Endothelial cell of umbilical vein (primary cell): ENCODE data around the gene PSMB5. TPM values are rescaled to one million over a fixed set of nuclear protein-coding genes. Genes with fewer than 3 reads are reported as not detected.

ENCODE experiments used
- BruUV-seq: library from RNA; stranded (reverse); fragments of 400-500 nt; replicated peaks from 2 replicates; lab custom pipeline; 2021; lab: Mats Ljungman, UMichigan
- CTCF ChIA-PET: fragments of 300-600, 350-600 bp; sonication (Branson Sonifier 250); formaldehyde crosslinking; loops from one replicate; lab custom pipeline; 2021; ENCODE audit warnings: antibody characterized with exemption, inconsistent platforms; lab: Charles Lee
- POLR2A ChIA-PET: fragments of 300-600, 350-600 bp; sonication (Branson Sonifier 250); formaldehyde crosslinking; loops from one replicate; lab custom pipeline; 2021; ENCODE audit warnings: antibody characterized with exemption, inconsistent platforms; lab: Charles Lee
- DNase-seq: peaks from one replicate; pipeline ENCODE4 v3.0.0-alpha.2; 2011; ENCODE audit warnings: low read depth, low spot score
- FAIRE-seq: peaks from 2 replicates; lab custom pipeline; 2011; peaks lifted over from hg19 to GRCh38; lab: Jason Lieb, UNC
- H2AFZ ChIP-seq: 2 replicates; pipeline ENCODE4 v1.6.0; 2012; ENCODE audit warnings: low read depth, low read length, control low read depth, inconsistent platforms
- H3K27ac ChIP-seq: 2 replicates; pipeline ENCODE4 v1.5.1; 2011; ENCODE audit warnings: low read depth, mild to moderate bottlenecking, control low read depth, low read length, moderate library complexity; ENCODE audit not compliant: insufficient read depth
- H3K27me3 ChIP-seq, 2 experiments: 2 replicates each; pipeline versions ENCODE4 v1.6.0 to v1.6.1; 2011; ENCODE audit warnings: low read length in 2 of 2, mixed read lengths in 1 of 2; ENCODE audit not compliant: control insufficient read depth in 2 of 2, insufficient read depth in 2 of 2
- H3K36me3 ChIP-seq, 2 experiments: 2 replicates in 1 of 2; 3 replicates in 1 of 2; pipeline ENCODE4 v1.5.1; 2011; ENCODE audit warnings: low read length in 2 of 2, mild to moderate bottlenecking in 1 of 2, moderate library complexity in 1 of 2; ENCODE audit not compliant: control insufficient read depth in 2 of 2, insufficient read depth in 2 of 2; ENCODE audit errors: extremely low read depth in 1 of 2
- H3K4me1 ChIP-seq: 3 replicates; pipeline ENCODE4 v1.5.1; 2011; ENCODE audit warnings: mild to moderate bottlenecking, low read length; ENCODE audit not compliant: control insufficient read depth, insufficient read depth; ENCODE audit errors: extremely low read depth
- H3K4me2 ChIP-seq: 2 replicates; pipeline ENCODE4 v1.6.1; 2011; ENCODE audit warnings: low read length, control low read depth, mixed read lengths; ENCODE audit not compliant: insufficient read depth
- H3K4me3 ChIP-seq, 3 experiments: fragments of 200-600 bp in 1 of 3; sonication (generic), shearing (Covaris generic) in 1 of 3; replicated peaks in 1 of 3; 2 replicates each; pipeline ENCODE4 v1.5.1; 2011 to 2016; ENCODE audit warnings: control low read depth in 3 of 3, low read length in 3 of 3, mild to moderate bottlenecking in 2 of 3, inconsistent platforms in 1 of 3, low read depth in 1 of 3, moderate library complexity in 1 of 3; ENCODE audit not compliant: insufficient read depth in 1 of 3
- H3K79me2 ChIP-seq: 2 replicates; pipeline ENCODE4 v1.6.0; 2012; ENCODE audit warnings: low read length, inconsistent platforms; ENCODE audit not compliant: control insufficient read depth, insufficient read depth
- H3K9ac ChIP-seq: replicated peaks from 2 replicates; pipeline ENCODE3; 2011; ENCODE audit warnings: low read length, control low read depth; ENCODE audit not compliant: insufficient read depth; ENCODE audit errors: extremely low read depth
- H3K9me1 ChIP-seq: replicated peaks from 3 replicates; pipeline ENCODE4 v1.6.0; 2011; ENCODE audit warnings: mild to moderate bottlenecking, low read length; ENCODE audit not compliant: control insufficient read depth, insufficient read depth; ENCODE audit errors: extremely low read depth
- H3K9me3 ChIP-seq: replicated peaks from 2 replicates; pipeline ENCODE4 v1.5.1; 2012; ENCODE audit warnings: low read length, inconsistent platforms; ENCODE audit not compliant: control insufficient read depth, insufficient read depth
- H4K20me1 ChIP-seq: replicated peaks from 2 replicates; pipeline ENCODE3; 2011; ENCODE audit warnings: mild to moderate bottlenecking, low read length; ENCODE audit not compliant: control insufficient read depth, insufficient read depth; ENCODE audit errors: extremely low read depth
- EZH2 ChIP-seq: IDR thresholded peaks from 2 replicates; pipeline ENCODE4 v1.6.1; 2012; ENCODE audit warnings: borderline replicate concordance, low read depth, mild to moderate bottlenecking, moderate library complexity, low read length, inconsistent platforms; ENCODE audit not compliant: severe bottlenecking
- FOS ChIP-seq: IDR thresholded peaks from 2 replicates; pipeline ENCODE4 v1.6.1; 2011; ENCODE audit warnings: mild to moderate bottlenecking, low read length, moderate library complexity, borderline replicate concordance; ENCODE audit not compliant: insufficient read depth
- GATA2 ChIP-seq: IDR thresholded peaks from 2 replicates; pipeline ENCODE4 v1.7.0; 2011; ENCODE audit warnings: low read depth, mild to moderate bottlenecking, moderate library complexity, mixed read lengths, low read length; ENCODE audit not compliant: insufficient read length, insufficient read depth
- JUN ChIP-seq: IDR thresholded peaks from 2 replicates; pipeline ENCODE4 v1.6.1; 2011; ENCODE audit warnings: borderline replicate concordance, low read depth; ENCODE audit not compliant: insufficient read length, insufficient read depth
- MYC ChIP-seq: IDR thresholded peaks from one replicate; pipeline ENCODE4 v1.6.1; 2011; ENCODE audit warnings: mild to moderate bottlenecking, low read depth, low read length
- POLR2A ChIP-seq: IDR thresholded peaks from 2 replicates; pipeline ENCODE4 v1.6.1; 2012; ENCODE audit warnings: low read depth, mild to moderate bottlenecking, control low read depth, low read length
- POLR2AphosphoS5 ChIP-seq: IDR thresholded peaks from 2 replicates; pipeline ENCODE4 v1.6.1; 2012; ENCODE audit warnings: low read depth, mild to moderate bottlenecking, control low read depth, low read length, moderate library complexity; ENCODE audit not compliant: insufficient read depth
- dilution Hi-C: fragments of 300-500 bp; cut with MboI; formaldehyde crosslinking; loops from one replicate; pipeline ENCODE4 v1.15.0; 2019; ENCODE audit warnings: low sequenced_read_pairs; ENCODE audit not compliant: extremely low pct_ligation_motif_present
- intact Hi-C: fragments of 100-400 bp; cut with micrococcal nuclease; formaldehyde crosslinking; loops from one replicate; pipeline ENCODE4 v1.10.0; 2022
- polyA plus RNA-seq, 4 experiments: library from polyadenylated mRNA; depleted of rRNA in 3 of 4; stranded (reverse) in 3 of 4; unstranded in 1 of 4; fragments of >200 nt; gene quantifications; 2 replicates each; pipeline versions ENCODE4 v1.2.1 to v1.2.3, GENCODE V29; 2011 to 2012; ENCODE audit warnings: missing spikeins in 1 of 4
- total RNA-seq: library from RNA; stranded (reverse); gene quantifications from 2 replicates; pipeline ENCODE4 v1.2.3, GENCODE V29; 2021
- TF ChIP-seq, protein P1 (sequence below): IDR thresholded peaks from 2 replicates; pipeline ENCODE4 v1.6.1; 2011; ENCODE audit not compliant: insufficient read depth, insufficient read length
- TF ChIP-seq, protein P2 (sequence below), 2 donors: IDR thresholded peaks; 1 replicate in 1 of 2; 2 replicates in 1 of 2; pipeline ENCODE4 v1.5.1; 2011; ENCODE audit warnings: low read length in 2 of 2, mild to moderate bottlenecking in 2 of 2, moderate library complexity in 2 of 2, control low read depth in 1 of 2, inconsistent platforms in 1 of 2, low read depth in 1 of 2; ENCODE audit not compliant: insufficient read depth in 1 of 2; ENCODE audit errors: extremely low read depth in 1 of 2

The PSMB5 gene
- total and polyA plus RNA-seq, 2 donors (not counting 3 experiments of a cell fraction or from before 2014, with no cell fraction given), result 236 to 464 TPM

DNA sequence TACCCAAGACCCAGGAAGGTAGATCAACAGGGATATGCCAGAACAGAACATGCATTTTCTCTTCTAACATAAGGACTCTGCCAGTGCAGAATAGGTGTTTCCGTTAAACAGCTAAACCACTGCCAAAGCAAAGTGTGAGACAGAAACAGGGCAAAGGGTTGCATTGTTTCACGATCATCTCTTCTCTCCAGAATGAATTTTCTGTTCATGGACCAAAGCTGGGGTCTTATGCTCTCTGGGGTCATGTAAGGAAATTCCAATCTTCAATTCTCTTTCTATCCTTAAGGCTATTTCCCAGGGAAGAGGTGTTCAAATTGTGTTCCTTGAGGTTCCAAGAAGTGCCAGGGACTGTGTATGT, 10.9 kb downstream of the PSMB5 start:
- Histone ChIP-seq H3K79me2 (peaks cover 4% of the 10 kb centered on the region), H3K27ac (no peak overlapping the region), H3K4me3 (no peak overlapping the region), H3K36me3 (peaks cover 6% of the 10 kb centered on the region in 2 experiments), H3K9ac (no peak overlapping the region), H3K4me1 (peaks cover under 1% of the 10 kb centered on the region), H3K9me1 (no peaks in the 10 kb centered on the region), H2AFZ (no peak overlapping the region), H3K4me2 (no peak overlapping the region), H4K20me1 (no peaks in the 10 kb centered on the region), H3K9me3 (no peaks in the 10 kb centered on the region), H3K27me3 (no peaks in the 10 kb centered on the region)
- DNase-seq, result no peak
- intact Hi-C loops (no loop called here), dilution Hi-C loops (no loop called here)
- TF ChIP-seq JUN (no peak), MYC (no peak)
- TF ChIP-seq, protein P1, sequence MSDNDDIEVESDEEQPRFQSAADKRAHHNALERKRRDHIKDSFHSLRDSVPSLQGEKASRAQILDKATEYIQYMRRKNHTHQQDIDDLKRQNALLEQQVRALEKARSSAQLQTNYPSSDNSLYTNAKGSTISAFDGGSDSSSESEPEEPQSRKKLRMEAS, result no peak
- POLR2A ChIA-PET, result interaction anchor here (1.1 kb wide), 1 partner anchor 17 kb away, joined by 3 read pairs; no protein-coding TSS in a partner anchor
- FAIRE-seq, result no peak
- no TSS peak for BruUV-seq
- CTCF ChIA-PET, result interaction anchor here (0.6 to 5.0 kb wide), 7 partner anchors 9 to 45 kb away, joined by 3 to 32 read pairs (median 5); partner anchors contain the start of gene CDH24

DNA sequence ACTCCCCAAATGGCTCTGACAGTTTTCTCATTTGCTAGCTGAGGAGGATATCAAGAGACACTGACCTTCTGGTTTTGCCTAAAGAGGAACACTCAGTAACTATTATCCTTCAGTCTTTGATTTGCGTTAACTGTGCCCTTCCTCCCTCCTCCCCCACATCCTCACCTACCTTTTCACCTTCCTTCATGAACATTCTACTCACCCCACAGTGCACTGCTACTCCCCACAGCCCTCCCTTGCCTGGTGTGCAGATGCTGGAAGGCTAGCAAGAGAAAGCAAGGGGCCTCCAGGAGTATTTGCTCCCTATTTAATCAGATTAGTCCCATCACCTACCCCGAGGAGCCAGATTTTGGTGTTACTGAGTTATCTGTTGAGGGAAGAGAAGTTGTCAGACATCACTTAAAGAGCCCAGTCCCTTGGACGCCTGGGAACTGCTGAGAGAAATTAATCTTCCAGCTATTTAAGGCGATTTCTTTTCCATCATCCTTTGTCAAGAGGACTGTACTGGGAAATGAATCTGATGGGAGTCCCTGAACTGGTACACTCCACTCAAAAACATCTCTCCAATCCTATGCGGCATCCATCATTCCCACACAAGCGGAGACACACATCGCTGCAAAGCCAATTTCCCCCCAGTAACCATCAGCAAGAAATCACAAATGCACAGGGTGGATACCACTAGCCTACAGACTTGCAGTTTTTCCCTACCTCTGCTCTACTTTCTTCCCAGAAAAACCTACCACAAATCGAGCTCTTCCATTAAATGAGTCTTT, 11.5 kb downstream of the PSMB5 start:
- peaks cover 2% of the 10 kb centered on the region for H3K79me2 ChIP-seq
- intact Hi-C loops, result no loop called here
- H3K9me3 ChIP-seq, result no peaks in the 10 kb centered on the region
- H3K4me2 ChIP-seq, result no peak overlapping the region
- no peaks in the 10 kb centered on the region for H3K4me1 ChIP-seq
- ChIA-PET CTCF (interaction anchor here (0.6 to 5.0 kb wide), 7 partner anchors 8 to 37 kb away, joined by 3 to 32 read pairs (median 5); partner anchors contain the start of gene CDH24), POLR2A (interaction anchor here (1.1 kb wide), 1 partner anchor 17 kb away, joined by 3 read pairs; no protein-coding TSS in a partner anchor)
- TF ChIP-seq, protein P1, result no peak
- TF ChIP-seq FOS, result no peak
- no peak for TF ChIP-seq POLR2A
- no peak for TF ChIP-seq POLR2AphosphoS5
- no peak for TF ChIP-seq MYC
- TF ChIP-seq GATA2, result no peak
- no peak for TF ChIP-seq EZH2
- no peak for TF ChIP-seq JUN
- TF ChIP-seq, protein P2, sequence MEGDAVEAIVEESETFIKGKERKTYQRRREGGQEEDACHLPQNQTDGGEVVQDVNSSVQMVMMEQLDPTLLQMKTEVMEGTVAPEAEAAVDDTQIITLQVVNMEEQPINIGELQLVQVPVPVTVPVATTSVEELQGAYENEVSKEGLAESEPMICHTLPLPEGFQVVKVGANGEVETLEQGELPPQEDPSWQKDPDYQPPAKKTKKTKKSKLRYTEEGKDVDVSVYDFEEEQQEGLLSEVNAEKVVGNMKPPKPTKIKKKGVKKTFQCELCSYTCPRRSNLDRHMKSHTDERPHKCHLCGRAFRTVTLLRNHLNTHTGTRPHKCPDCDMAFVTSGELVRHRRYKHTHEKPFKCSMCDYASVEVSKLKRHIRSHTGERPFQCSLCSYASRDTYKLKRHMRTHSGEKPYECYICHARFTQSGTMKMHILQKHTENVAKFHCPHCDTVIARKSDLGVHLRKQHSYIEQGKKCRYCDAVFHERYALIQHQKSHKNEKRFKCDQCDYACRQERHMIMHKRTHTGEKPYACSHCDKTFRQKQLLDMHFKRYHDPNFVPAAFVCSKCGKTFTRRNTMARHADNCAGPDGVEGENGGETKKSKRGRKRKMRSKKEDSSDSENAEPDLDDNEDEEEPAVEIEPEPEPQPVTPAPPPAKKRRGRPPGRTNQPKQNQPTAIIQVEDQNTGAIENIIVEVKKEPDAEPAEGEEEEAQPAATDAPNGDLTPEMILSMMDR (IDR thresholded peaks at IDR 0.05; ENCODE audit: extremely low read depth in 1 of 2, insufficient read depth in 1 of 2, low read depth in 1 of 2, low read length in 2 of 2), result no peak
- no peak overlapping the region for H3K4me3 ChIP-seq
- dilution Hi-C loops, result no loop called here
- H3K9me1 ChIP-seq, result no peaks in the 10 kb centered on the region
- H3K9ac ChIP-seq, result no peak overlapping the region
- FAIRE-seq, result no peak
- no peak for DNase-seq
- H3K27me3 ChIP-seq, result no peaks in the 10 kb centered on the region
- peaks cover 6% of the 10 kb centered on the region in 2 experiments for H3K36me3 ChIP-seq
- no peak overlapping the region for H2AFZ ChIP-seq
- H3K27ac ChIP-seq, result no peak overlapping the region
- BruUV-seq, result no TSS peak
- no peaks in the 10 kb centered on the region for H4K20me1 ChIP-seq
